Type B pancreatic cell (in vitro differentiated cells): ENCODE measurements around the gene TEX51. TPM values are rescaled to one million over a fixed set of nuclear protein-coding genes. Genes with fewer than 3 reads are reported as not detected.

Experiments
- DNase-seq: peaks from one replicate; pipeline ENCODE4 v3.0.0; 2021; ENCODE audit warnings: mixed read lengths; ENCODE audit not compliant: unreplicated experiment; ENCODE audit errors: extremely low spot score
- H3K27ac Mint-ChIP-seq: 2 replicates; pipeline ENCODE4 v1.8.0; 2021; ENCODE audit warnings: mild to moderate bottlenecking, mixed read lengths
- H3K27me3 Mint-ChIP-seq: 2 replicates; pipeline ENCODE4 v1.8.0; 2021; ENCODE audit warnings: mixed read lengths
- H3K36me3 Mint-ChIP-seq: 2 replicates; pipeline ENCODE4 v1.8.0; 2021; ENCODE audit warnings: mixed read lengths
- H3K4me1 Mint-ChIP-seq: one replicate; pipeline ENCODE4 v1.8.0; 2021; ENCODE audit warnings: mixed read lengths; ENCODE audit not compliant: unreplicated experiment
- H3K4me3 Mint-ChIP-seq: 2 replicates; pipeline ENCODE4 v1.8.0; 2021; ENCODE audit warnings: mild to moderate bottlenecking, mixed read lengths
- H3K9me3 Mint-ChIP-seq: 2 replicates; pipeline ENCODE4 v1.8.0; 2021; ENCODE audit warnings: mixed read lengths
- total RNA-seq: library from RNA; stranded (reverse); gene quantifications from 2 replicates; pipeline ENCODE4 v1.2.1, GENCODE V29; 2021; ENCODE audit warnings: low replicate concordance
- TF ChIP-seq, protein P1 (sequence below): fragments of 200-600 bp; sonication (generic); conservative IDR thresholded peaks from 2 replicates; pipeline ENCODE4 v1.5.0; 2021; ENCODE audit warnings: antibody characterized with exemption, mild to moderate bottlenecking

TEX51 gene
- total RNA-seq, 1 donor from 2014 or later = not detected

DNA sequence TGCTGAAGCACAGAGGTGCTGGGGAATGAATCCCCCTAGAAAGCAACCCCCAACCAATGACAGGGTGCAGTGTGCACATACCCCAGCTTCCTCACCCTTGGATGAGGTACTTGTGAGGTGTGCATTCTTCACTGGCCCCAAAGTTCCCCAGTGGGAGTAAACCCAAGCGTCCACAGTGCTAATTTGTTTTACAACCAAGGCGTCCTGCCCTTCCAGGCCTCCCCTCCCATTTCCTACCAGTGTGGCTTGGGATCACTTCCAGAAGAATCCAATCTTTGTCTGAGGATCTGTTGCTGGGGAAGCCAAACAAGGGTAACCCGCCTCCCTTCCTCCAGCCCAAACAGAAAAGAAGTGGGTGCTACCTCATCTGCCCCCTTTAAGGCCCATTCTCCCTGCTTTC is 40.3 kb upstream of the TEX51 start:
- no peaks in the 10 kb centered on the region for H3K9me3 Mint-ChIP-seq

DNA sequence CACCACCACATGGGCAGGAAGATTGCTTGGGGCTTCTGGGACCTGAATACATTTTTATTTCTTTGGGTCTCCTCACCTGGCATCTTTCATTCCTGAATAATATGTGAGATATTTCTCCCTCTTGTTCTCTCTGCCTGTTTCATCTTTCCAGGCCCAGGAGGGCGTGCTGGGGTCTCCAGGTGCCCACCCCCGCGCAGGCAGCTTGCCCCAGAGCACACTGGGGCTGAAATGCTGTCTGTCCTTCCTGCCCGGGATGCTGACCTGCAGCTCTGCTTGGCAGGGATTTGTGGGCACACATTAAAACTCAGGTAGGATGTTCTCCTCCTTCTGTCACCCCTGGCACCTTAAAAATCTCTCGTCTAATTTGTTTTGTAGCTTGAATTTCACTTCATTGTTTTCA is 39.7 kb upstream of the TEX51 start:
- H3K9me3 Mint-ChIP-seq = no peaks in the 10 kb centered on the region
- H3K4me1 Mint-ChIP-seq = peaks cover 5% of the 10 kb centered on the region
- H3K36me3 Mint-ChIP-seq = no peaks in the 10 kb centered on the region
- peaks cover 16% of the 10 kb centered on the region for H3K27me3 Mint-ChIP-seq
- TF ChIP-seq, protein P1, sequence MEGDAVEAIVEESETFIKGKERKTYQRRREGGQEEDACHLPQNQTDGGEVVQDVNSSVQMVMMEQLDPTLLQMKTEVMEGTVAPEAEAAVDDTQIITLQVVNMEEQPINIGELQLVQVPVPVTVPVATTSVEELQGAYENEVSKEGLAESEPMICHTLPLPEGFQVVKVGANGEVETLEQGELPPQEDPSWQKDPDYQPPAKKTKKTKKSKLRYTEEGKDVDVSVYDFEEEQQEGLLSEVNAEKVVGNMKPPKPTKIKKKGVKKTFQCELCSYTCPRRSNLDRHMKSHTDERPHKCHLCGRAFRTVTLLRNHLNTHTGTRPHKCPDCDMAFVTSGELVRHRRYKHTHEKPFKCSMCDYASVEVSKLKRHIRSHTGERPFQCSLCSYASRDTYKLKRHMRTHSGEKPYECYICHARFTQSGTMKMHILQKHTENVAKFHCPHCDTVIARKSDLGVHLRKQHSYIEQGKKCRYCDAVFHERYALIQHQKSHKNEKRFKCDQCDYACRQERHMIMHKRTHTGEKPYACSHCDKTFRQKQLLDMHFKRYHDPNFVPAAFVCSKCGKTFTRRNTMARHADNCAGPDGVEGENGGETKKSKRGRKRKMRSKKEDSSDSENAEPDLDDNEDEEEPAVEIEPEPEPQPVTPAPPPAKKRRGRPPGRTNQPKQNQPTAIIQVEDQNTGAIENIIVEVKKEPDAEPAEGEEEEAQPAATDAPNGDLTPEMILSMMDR = no peak
- no peak overlapping the region for H3K4me3 Mint-ChIP-seq
- DNase-seq = no peak
- no peak overlapping the region for H3K27ac Mint-ChIP-seq

More for the DNA sequence above, 40.3 kb upstream of the TEX51 start:
- Mint-ChIP-seq H3K27ac (no peak overlapping the region), H3K27me3 (peaks cover 15% of the 10 kb centered on the region), H3K36me3 (no peaks in the 10 kb centered on the region), H3K4me3 (no peak overlapping the region), H3K4me1 (peaks cover 5% of the 10 kb centered on the region)
- DNase-seq = no peak
- TF ChIP-seq, protein P1 = no peak

DNA sequence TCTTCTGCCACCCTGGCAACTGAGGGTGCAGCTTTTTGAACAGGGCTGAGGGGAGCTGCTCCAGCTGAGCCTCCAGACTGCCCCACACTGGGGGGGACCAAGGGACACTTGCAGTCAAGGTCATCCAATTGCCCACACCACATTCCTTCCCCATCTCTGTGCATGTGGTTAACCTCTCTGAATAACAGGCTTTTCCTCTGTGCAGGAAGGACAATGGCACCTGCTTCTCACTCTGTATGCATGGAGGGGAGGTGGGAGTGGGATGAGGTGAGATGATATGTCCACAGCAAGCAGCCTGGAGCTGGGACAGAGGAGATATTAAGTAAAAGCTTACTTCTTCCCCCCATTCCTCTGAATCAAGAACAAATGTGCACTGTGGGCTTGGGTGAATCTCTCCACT is 39.1 kb upstream of the TEX51 start:
- Mint-ChIP-seq H3K9me3 (no peaks in the 10 kb centered on the region), H3K36me3 (no peaks in the 10 kb centered on the region), H3K4me3 (no peak overlapping the region), H3K27me3 (peaks cover 16% of the 10 kb centered on the region), H3K27ac (no peak overlapping the region), H3K4me1 (peaks cover 5% of the 10 kb centered on the region)
- no peak for DNase-seq
- TF ChIP-seq, protein P1 = no peak

DNA sequence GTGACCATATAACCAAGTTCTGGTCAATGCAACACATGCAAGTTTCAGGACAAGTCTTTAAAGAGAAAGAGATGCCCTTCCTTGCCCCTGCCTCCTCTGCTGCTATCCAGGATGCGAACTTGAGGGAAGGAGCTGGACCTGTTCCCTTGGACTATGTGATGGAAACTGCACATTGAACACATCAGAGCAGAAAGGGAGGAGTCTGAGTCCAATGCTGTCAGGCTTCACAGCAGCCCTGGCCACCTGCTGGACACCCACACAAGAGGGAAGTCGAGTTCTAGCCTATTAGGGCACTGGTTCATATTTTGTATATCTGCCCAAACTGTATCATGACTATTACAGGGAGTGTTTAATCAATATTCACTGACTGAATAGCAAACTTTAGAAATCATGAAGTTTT is 38.3 kb upstream of the TEX51 start:
- Mint-ChIP-seq H3K4me1 (peaks cover 5% of the 10 kb centered on the region), H3K36me3 (no peaks in the 10 kb centered on the region), H3K9me3 (no peaks in the 10 kb centered on the region), H3K4me3 (no peak overlapping the region), H3K27me3 (peaks cover 14% of the 10 kb centered on the region), H3K27ac (no peak overlapping the region)
- DNase-seq = peak; percentile 18
- TF ChIP-seq, protein P1 = no peak

DNA sequence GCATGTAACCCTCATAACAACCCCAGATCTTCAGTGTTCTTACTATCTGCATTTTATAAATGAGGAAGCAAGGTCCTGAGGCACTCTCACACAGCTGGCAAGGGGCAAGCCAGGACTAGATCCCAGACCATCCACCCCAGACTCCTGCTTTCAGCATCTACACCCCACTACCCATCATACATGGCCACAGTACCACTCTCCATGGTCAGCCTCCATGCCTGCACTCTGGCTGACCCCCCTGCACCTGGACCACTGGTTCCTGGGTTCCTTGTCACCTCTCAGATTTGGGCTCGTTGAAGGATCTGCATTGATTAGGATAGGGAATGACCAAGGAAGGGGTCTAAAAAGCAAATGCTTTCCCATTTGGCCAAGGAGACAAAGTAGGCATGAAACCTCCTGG is 36.0 kb upstream of the TEX51 start:
- Mint-ChIP-seq H3K27ac (no peak overlapping the region), H3K4me1 (peaks cover 5% of the 10 kb centered on the region), H3K4me3 (no peak overlapping the region), H3K9me3 (peaks cover 4% of the 10 kb centered on the region), H3K36me3 (no peaks in the 10 kb centered on the region), H3K27me3 (peaks cover 8% of the 10 kb centered on the region)
- TF ChIP-seq, protein P1 = no peak
- peak; percentile 36 for DNase-seq
